Ishikawa (cell line): ENCODE measurements around the gene SLC35A5.

Experiments
- CEBPB ChIP-seq: IDR thresholded peaks from 2 replicates; pipeline ENCODE4 v1.6.1; 2012
- EGR1 ChIP-seq: IDR thresholded peaks from 2 replicates; pipeline ENCODE4 v1.6.1; 2012
- NFIC ChIP-seq: IDR thresholded peaks from 2 replicates; pipeline ENCODE4 v1.6.1; 2012
- RAD21 ChIP-seq: IDR thresholded peaks from 2 replicates; pipeline ENCODE4 v1.6.1; 2012; ENCODE audit warnings: low read depth
- TAF1 ChIP-seq: IDR thresholded peaks from 2 replicates; pipeline ENCODE4 v1.6.1; 2012; ENCODE audit warnings: low read depth, mild to moderate bottlenecking
- YY1 ChIP-seq: IDR thresholded peaks from 2 replicates; pipeline ENCODE4 v1.6.1; 2012; ENCODE audit warnings: low read depth
- ZBTB7A ChIP-seq: IDR thresholded peaks from 2 replicates; pipeline ENCODE4 v1.6.1; 2012; ENCODE audit warnings: low read depth
- TF ChIP-seq, protein P1 (sequence below): IDR thresholded peaks from 2 replicates; pipeline ENCODE4 v1.6.1; 2012; ENCODE audit warnings: low read depth, mild to moderate bottlenecking
- TF ChIP-seq, protein P2 (sequence below): IDR thresholded peaks from 2 replicates; pipeline ENCODE4 v1.6.1; 2012

- TF ChIP-seq TAF1 (no peak), ZBTB7A (no peak), EGR1 (no peak), RAD21 (no peak), NFIC (no peak), YY1 (no peak), CEBPB (no peak)
- TF ChIP-seq, protein P1, sequence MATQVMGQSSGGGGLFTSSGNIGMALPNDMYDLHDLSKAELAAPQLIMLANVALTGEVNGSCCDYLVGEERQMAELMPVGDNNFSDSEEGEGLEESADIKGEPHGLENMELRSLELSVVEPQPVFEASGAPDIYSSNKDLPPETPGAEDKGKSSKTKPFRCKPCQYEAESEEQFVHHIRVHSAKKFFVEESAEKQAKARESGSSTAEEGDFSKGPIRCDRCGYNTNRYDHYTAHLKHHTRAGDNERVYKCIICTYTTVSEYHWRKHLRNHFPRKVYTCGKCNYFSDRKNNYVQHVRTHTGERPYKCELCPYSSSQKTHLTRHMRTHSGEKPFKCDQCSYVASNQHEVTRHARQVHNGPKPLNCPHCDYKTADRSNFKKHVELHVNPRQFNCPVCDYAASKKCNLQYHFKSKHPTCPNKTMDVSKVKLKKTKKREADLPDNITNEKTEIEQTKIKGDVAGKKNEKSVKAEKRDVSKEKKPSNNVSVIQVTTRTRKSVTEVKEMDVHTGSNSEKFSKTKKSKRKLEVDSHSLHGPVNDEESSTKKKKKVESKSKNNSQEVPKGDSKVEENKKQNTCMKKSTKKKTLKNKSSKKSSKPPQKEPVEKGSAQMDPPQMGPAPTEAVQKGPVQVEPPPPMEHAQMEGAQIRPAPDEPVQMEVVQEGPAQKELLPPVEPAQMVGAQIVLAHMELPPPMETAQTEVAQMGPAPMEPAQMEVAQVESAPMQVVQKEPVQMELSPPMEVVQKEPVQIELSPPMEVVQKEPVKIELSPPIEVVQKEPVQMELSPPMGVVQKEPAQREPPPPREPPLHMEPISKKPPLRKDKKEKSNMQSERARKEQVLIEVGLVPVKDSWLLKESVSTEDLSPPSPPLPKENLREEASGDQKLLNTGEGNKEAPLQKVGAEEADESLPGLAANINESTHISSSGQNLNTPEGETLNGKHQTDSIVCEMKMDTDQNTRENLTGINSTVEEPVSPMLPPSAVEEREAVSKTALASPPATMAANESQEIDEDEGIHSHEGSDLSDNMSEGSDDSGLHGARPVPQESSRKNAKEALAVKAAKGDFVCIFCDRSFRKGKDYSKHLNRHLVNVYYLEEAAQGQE, result no peak
- TF ChIP-seq, protein P2, sequence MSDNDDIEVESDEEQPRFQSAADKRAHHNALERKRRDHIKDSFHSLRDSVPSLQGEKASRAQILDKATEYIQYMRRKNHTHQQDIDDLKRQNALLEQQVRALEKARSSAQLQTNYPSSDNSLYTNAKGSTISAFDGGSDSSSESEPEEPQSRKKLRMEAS, result no peak
Measured at GRCh38 chr3:112627419-112627818, 65.6 kb downstream of the SLC35A5 start.
